Sigmoid colon (tissue), 7 donors: Measurements from ENCODE around the gene FCN2. TPM values are rescaled to one million over a fixed set of nuclear protein-coding genes. Genes with fewer than 3 reads are reported as not detected.
A peak's percentile ranks its signal among the peaks of the same experiment; 100 is the strongest.
"Not testable (repeated sequence)": the region's sequence is repeated elsewhere in the genome, so short reads cannot be mapped to it uniquely, and the experiment has no call there.

Experiments
- DNase-seq: peaks from one replicate; pipeline ENCODE4 v3.0.0-alpha.2; 2019
- H3K27ac ChIP-seq, 4 donors: fragments of 200-600 bp; sonication (generic); one replicate each; pipeline ENCODE4 v1.5.1; 2016 to 2019; ENCODE audit warnings: mild to moderate bottlenecking in 1 of 4
- H3K27me3 ChIP-seq, 3 donors: fragments of 200-600 bp; sonication (generic); one replicate each; pipeline ENCODE4 v1.5.1; 2019; ENCODE audit warnings: mild to moderate bottlenecking in 1 of 3
- H3K36me3 ChIP-seq, 4 donors: fragments of 200-600 bp; sonication (generic); one replicate each; pipeline ENCODE4 v1.5.1; 2016 to 2019
- H3K4me1 ChIP-seq, 4 donors: fragments of 200-600 bp; sonication (generic); one replicate each; pipeline ENCODE4 v1.5.1; 2017 to 2019
- H3K4me3 ChIP-seq, 4 donors: fragments of 200-600 bp; sonication (generic); one replicate each; pipeline ENCODE4 v1.5.1; 2017 to 2019; ENCODE audit warnings: mild to moderate bottlenecking in 2 of 4, moderate library complexity in 1 of 4
- H3K9me3 ChIP-seq, 4 donors: fragments of 200-600 bp in 3 of 4; sonication (generic) in 3 of 4; one replicate each; pipeline versions ENCODE4 v1.5.1 to v1.6.1; 2013 to 2019
- EP300 ChIP-seq, 4 donors: sonication (generic); formaldehyde crosslinking; IDR thresholded peaks; one replicate each; pipeline ENCODE4 v1.6.1; 2017; ENCODE audit warnings: antibody characterized with exemption in 4 of 4
- POLR2A ChIP-seq, 2 donors: fragments of 450-650 bp; IDR thresholded peaks; one replicate each; pipeline ENCODE4 v1.6.1; 2016; ENCODE audit warnings: antibody characterized with exemption in 2 of 2, mild to moderate bottlenecking in 2 of 2, moderate library complexity in 2 of 2
- POLR2AphosphoS5 ChIP-seq, 4 donors: sonication (generic); formaldehyde crosslinking; IDR thresholded peaks; one replicate each; pipeline ENCODE4 v1.6.1; 2017; ENCODE audit warnings: antibody characterized with exemption in 4 of 4
- WGBS, 2 donors: extraction: QIAGEN DNeasy Blood & Tissue Kit; methylation state at CpG; one replicate each; pipeline ENCODE4 v1.1.7; 2013; 5-methylcytosine and 5-hydroxymethylcytosine counted together
- intact Hi-C: fragments of 100-400 bp; cut with DNase I; formaldehyde crosslinking; loops from one replicate; pipeline ENCODE4 v1.15.1; 2023
- polyA plus RNA-seq, 3 donors: library from polyadenylated mRNA; stranded (reverse); fragments of 200-250 nt; gene quantifications; one replicate each; pipeline ENCODE4 v1.2.3, GENCODE V29; 2013
- total RNA-seq, 4 donors: library from RNA; depleted of rRNA; stranded (reverse); fragments of >200 nt; gene quantifications; one replicate each; pipeline ENCODE4 v1.1.0, GENCODE V29; 2016
- TF ChIP-seq, protein P1 (sequence below), 4 experiments: fragments of 450-650 bp in 3 of 4; fragments of 200-600 bp in 1 of 4; IDR thresholded peaks; one replicate each; pipeline ENCODE4 v1.5.1; 2016 to 2019; ENCODE audit warnings: antibody characterized with exemption in 4 of 4, mild to moderate bottlenecking in 3 of 4, moderate library complexity in 2 of 4
- donor health status: healthy with polysubstance abuse.
- donor health status: Bipolar disorder and iron deficiency.
- donor health status: healthy.

Gene FCN2
- total and polyA plus RNA-seq, 7 donors: 0.12 TPM; not detected in 6

DNA sequence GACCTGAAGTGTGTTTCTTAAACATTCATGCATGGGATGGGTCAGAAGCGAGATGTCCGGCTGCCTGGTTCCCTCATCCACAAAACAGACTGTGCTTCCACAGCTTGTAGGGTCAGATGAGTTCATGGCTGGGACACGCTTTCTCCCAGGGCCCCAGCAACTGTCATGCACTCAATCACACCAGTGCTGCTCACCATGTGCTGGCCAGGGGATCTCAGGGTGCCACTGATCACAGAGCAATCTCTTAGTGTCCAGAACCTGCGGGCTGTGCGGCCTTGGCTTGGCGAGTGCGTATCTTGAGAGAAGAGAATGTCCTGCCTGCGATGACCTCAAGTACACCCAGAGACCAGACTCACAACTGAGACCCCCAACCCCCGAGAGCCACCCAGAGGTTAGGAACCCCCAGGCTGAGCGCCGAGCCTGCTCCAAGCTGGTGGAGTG, 26.0 kb upstream of the FCN2 start:
- H3K4me3 ChIP-seq: no peak overlapping the region
- 85 to 92% methylated on average over 11 of the region's 11 CpGs for WGBS, 2 donors
- intact Hi-C loops: no loop called here
- H3K27me3 ChIP-seq: no peaks in the 10 kb centered on the region
- H3K4me1 ChIP-seq: peaks cover 0 to 9% (median 4%) of the 10 kb centered on the region in 4 donors
- TF ChIP-seq, protein P1, sequence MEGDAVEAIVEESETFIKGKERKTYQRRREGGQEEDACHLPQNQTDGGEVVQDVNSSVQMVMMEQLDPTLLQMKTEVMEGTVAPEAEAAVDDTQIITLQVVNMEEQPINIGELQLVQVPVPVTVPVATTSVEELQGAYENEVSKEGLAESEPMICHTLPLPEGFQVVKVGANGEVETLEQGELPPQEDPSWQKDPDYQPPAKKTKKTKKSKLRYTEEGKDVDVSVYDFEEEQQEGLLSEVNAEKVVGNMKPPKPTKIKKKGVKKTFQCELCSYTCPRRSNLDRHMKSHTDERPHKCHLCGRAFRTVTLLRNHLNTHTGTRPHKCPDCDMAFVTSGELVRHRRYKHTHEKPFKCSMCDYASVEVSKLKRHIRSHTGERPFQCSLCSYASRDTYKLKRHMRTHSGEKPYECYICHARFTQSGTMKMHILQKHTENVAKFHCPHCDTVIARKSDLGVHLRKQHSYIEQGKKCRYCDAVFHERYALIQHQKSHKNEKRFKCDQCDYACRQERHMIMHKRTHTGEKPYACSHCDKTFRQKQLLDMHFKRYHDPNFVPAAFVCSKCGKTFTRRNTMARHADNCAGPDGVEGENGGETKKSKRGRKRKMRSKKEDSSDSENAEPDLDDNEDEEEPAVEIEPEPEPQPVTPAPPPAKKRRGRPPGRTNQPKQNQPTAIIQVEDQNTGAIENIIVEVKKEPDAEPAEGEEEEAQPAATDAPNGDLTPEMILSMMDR (IDR thresholded peaks at IDR 0.05): no peak
- TF ChIP-seq POLR2A (IDR thresholded peaks at IDR 0.05) (no peak), POLR2AphosphoS5 (IDR thresholded peaks at IDR 0.05) (no peak), EP300 (IDR thresholded peaks at IDR 0.05) (no peak)
- H3K36me3 ChIP-seq: no peaks in the 10 kb centered on the region
- DNase-seq: no peak
- no peak overlapping the region for H3K27ac ChIP-seq
- no peaks in the 10 kb centered on the region for H3K9me3 ChIP-seq

DNA sequence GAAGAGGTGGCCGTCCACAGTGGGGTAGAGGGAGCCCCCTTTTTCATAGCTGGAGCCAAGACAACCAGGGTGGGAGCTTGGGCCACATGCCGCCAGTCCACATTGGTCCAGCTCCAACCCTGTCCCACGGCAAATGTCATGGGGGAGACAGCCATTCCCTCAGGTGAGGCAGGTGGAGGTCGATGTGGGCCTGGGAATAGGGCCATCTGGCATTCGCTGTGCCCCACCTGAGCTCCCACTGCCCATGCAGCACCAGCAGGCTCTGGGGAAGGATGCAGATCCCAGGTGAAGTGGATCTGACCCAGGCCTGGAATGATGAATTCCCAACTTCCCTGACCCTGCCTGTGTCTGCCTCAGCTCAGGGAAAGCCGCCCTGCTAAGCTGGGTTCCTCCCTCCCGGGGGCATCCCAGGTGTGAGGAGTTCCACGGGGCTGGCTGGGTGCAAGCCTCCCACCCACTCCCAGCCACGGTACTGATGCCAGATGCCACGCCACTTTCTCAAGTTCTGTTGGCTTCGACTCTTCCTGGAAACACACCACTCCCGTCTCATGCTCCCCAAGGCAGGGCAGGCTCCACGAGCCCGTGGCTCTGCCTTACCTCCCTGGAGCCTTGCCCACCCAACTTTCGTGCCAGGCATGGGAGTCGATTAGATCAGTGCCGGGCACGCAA, 25.2 kb upstream of the FCN2 start:
- H3K27ac ChIP-seq: no peak overlapping the region
- WGBS, 2 donors: 77 to 87% methylated on average over 18 of the region's 18 CpGs
- no peaks in the 10 kb centered on the region for H3K27me3 ChIP-seq
- H3K4me1 ChIP-seq: peaks cover 0 to 9% (median 4%) of the 10 kb centered on the region in 4 donors
- H3K9me3 ChIP-seq: no peaks in the 10 kb centered on the region
- no peak overlapping the region for H3K4me3 ChIP-seq
- TF ChIP-seq EP300 (IDR thresholded peaks at IDR 0.05) (no peak), POLR2A (IDR thresholded peaks at IDR 0.05) (no peak), POLR2AphosphoS5 (IDR thresholded peaks at IDR 0.05) (no peak)
- TF ChIP-seq, protein P1 (IDR thresholded peaks at IDR 0.05): no peak
- DNase-seq: no peak
- H3K36me3 ChIP-seq: no peaks in the 10 kb centered on the region
- intact Hi-C loops: no loop called here

DNA sequence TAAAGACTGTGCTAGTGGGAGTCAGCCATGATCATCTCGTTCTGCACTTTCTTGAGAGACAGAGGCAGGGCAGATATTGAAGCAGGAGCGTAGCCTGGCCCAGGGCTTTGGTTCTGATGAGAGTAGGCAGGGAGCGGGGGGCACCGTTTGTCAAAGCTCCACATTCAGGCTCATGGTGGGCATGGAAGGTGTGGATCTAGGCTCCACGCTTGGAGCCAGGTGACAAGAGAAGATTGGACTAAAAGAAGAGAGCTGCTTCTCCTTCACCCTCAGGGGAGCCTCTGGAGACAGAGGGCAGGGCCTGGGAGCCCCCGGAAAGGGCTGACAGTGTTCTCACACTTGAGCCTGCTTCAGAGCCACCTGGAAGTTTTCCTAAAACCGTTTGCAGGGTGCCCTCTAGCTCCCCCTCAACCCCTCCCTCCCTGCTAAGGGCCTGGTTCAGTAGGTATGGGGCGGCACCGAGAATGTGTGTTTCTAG, 24.7 kb upstream of the FCN2 start:
- DNase-seq: no peak
- TF ChIP-seq, protein P1 (IDR thresholded peaks at IDR 0.05): no peak
- TF ChIP-seq EP300 (IDR thresholded peaks at IDR 0.05) (no peak), POLR2A (IDR thresholded peaks at IDR 0.05) (no peak), POLR2AphosphoS5 (IDR thresholded peaks at IDR 0.05) (no peak)
- Histone ChIP-seq H3K36me3 (no peaks in the 10 kb centered on the region), H3K27ac (no peak overlapping the region), H3K27me3 (no peaks in the 10 kb centered on the region), H3K9me3 (no peaks in the 10 kb centered on the region), H3K4me3 (no peak overlapping the region), H3K4me1 (peaks cover 0 to 9% (median 4%) of the 10 kb centered on the region in 4 donors)
- 77 to 78% methylated on average over 9 of the region's 9 CpGs for WGBS, 2 donors
- intact Hi-C loops: no loop called here

DNA sequence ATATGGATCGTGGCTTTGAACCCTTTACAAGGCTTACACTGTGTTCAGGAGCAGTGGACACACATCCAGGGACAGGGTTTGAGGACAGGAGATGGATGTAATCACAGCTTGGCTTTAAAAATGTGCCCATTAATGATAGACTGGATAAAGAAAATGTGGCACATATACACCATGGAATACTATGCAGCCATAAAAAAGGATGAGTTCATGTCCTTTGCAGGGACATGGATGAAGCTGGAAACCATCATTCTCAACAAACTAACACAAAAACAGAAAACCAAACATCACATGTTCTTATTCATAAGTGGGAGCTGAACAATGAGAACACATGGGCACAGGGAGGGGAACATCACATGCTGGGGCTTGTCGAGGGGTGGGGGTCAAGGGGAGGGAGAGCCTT, 23.2 kb upstream of the FCN2 start:
- H3K4me1 ChIP-seq, H3K27me3 ChIP-seq, intact Hi-C loops, H3K4me3 ChIP-seq, H3K27ac ChIP-seq, H3K9me3 ChIP-seq, H3K36me3 ChIP-seq, DNase-seq: not testable (repeated sequence)
- 89 to 97% methylated on average over 2 of the region's 2 CpGs for WGBS, 2 donors

DNA sequence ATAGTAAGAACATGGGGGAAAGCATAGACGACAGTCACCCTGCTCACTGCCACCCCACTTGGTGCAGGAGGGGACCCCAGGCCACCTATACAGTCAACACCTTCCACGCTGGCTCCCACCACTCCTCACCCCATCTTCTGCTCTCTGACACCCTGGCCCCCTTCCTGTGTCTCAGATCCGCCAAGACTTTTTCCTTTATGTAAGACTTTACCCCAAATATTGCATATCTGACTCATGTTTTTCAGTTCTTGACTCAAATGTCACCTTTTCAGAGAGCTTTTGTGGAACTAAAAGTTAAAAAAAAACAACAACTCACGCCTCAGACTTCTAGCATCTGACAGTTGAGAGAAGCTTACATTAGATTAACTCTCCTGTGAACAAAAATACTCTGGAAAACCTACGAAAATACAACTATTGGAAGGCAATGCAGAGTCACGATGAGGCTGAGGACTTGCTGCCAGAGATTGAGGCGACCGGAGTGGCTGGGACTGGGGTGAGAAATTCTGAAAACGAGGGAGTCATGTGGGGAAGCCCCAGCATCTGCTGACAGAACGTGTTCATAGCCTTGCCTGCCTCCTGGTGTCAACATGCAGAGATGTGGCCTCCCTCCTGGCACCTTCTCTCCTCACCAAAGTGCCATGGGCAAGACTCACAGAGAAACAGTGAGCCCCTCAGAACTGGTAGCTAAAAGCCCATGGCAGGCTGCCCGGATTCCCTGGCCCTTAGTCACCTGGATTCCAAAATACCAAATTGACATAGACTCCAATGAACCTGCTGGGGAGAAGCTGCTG, 22.4 kb upstream of the FCN2 start:
- H3K27me3 ChIP-seq: no peaks in the 10 kb centered on the region
- 65 to 73% methylated on average over 11 of the region's 11 CpGs for WGBS, 2 donors
- TF ChIP-seq EP300 (IDR thresholded peaks at IDR 0.05) (no peak), POLR2AphosphoS5 (IDR thresholded peaks at IDR 0.05) (no peak), POLR2A (IDR thresholded peaks at IDR 0.05) (no peak)
- TF ChIP-seq, protein P1 (IDR thresholded peaks at IDR 0.05): no peak
- H3K4me1 ChIP-seq: peaks cover 0 to 12% (median 4%) of the 10 kb centered on the region in 4 donors
- DNase-seq: peak; percentile 56
- intact Hi-C loops: no loop called here
- H3K4me3 ChIP-seq: no peak overlapping the region
- no peak overlapping the region for H3K27ac ChIP-seq
- H3K9me3 ChIP-seq: no peaks in the 10 kb centered on the region
- no peaks in the 10 kb centered on the region for H3K36me3 ChIP-seq
